ENCODE measurements around the gene MID1. TPM values are rescaled to one million over a fixed set of nuclear protein-coding genes. Genes with fewer than 3 reads are reported as not detected.

Gene MID1
- total RNA-seq, 1 donor from 2014 or later: 10.2 TPM

- no peak for TF ChIP-seq CTCF (IDR thresholded peaks at IDR 0.05)
- H3K36me3 Mint-ChIP-seq (ENCODE audit: unreplicated experiment): peaks cover 2% of the 10 kb centered on the region
- no peak for DNase-seq (ENCODE audit: extremely low spot score, unreplicated experiment)
- H3K4me1 Mint-ChIP-seq (ENCODE audit: unreplicated experiment): peaks cover 27% of the 10 kb centered on the region
- peaks cover 11% of the 10 kb centered on the region for H3K9me3 Mint-ChIP-seq (ENCODE audit: unreplicated experiment)
- no peaks in the 10 kb centered on the region for H3K27me3 Mint-ChIP-seq (ENCODE audit: unreplicated experiment)
- H3K4me3 Mint-ChIP-seq (ENCODE audit: unreplicated experiment): no peak overlapping the region
- H3K27ac Mint-ChIP-seq (ENCODE audit: unreplicated experiment): no peak overlapping the region
These were observed 41.9 kb downstream of the MID1 start for GRCh38 chrX:10578527-10578926.

- peaks cover 9% of the 10 kb centered on the region for H3K9me3 Mint-ChIP-seq (ENCODE audit: unreplicated experiment)
- peaks cover 27% of the 10 kb centered on the region for H3K4me1 Mint-ChIP-seq (ENCODE audit: unreplicated experiment)
- no peak overlapping the region for H3K27ac Mint-ChIP-seq (ENCODE audit: unreplicated experiment)
- no peak overlapping the region for H3K4me3 Mint-ChIP-seq (ENCODE audit: unreplicated experiment)
- TF ChIP-seq CTCF (IDR thresholded peaks at IDR 0.05): no peak
- H3K27me3 Mint-ChIP-seq (ENCODE audit: unreplicated experiment): no peaks in the 10 kb centered on the region
- DNase-seq (ENCODE audit: extremely low spot score, unreplicated experiment): no peak
- no peaks in the 10 kb centered on the region for H3K36me3 Mint-ChIP-seq (ENCODE audit: unreplicated experiment)
These were observed 42.5 kb downstream of the MID1 start for GRCh38 chrX:10577853-10578252.

GRCh38 chrX:10576777-10577447 is 43.5 kb downstream of the MID1 start:
- TF ChIP-seq CTCF (IDR thresholded peaks at IDR 0.05): no peak
- Mint-ChIP-seq H3K27ac (ENCODE audit: unreplicated experiment) (no peak overlapping the region), H3K9me3 (ENCODE audit: unreplicated experiment) (peaks cover 9% of the 10 kb centered on the region), H3K36me3 (ENCODE audit: unreplicated experiment) (no peaks in the 10 kb centered on the region), H3K4me1 (ENCODE audit: unreplicated experiment) (peaks cover 27% of the 10 kb centered on the region), H3K27me3 (ENCODE audit: unreplicated experiment) (no peaks in the 10 kb centered on the region), H3K4me3 (ENCODE audit: unreplicated experiment) (no peak overlapping the region)
- no peak for DNase-seq (ENCODE audit: extremely low spot score, unreplicated experiment)

GRCh38 chrX:10576186-10576585 is 44.2 kb downstream of the MID1 start:
- peaks cover 9% of the 10 kb centered on the region for H3K9me3 Mint-ChIP-seq (ENCODE audit: unreplicated experiment)
- no peaks in the 10 kb centered on the region for H3K27me3 Mint-ChIP-seq (ENCODE audit: unreplicated experiment)
- H3K4me1 Mint-ChIP-seq (ENCODE audit: unreplicated experiment): peaks cover 35% of the 10 kb centered on the region
- no peak for TF ChIP-seq CTCF (IDR thresholded peaks at IDR 0.05)
- no peaks in the 10 kb centered on the region for H3K36me3 Mint-ChIP-seq (ENCODE audit: unreplicated experiment)
- no peak overlapping the region for H3K27ac Mint-ChIP-seq (ENCODE audit: unreplicated experiment)
- H3K4me3 Mint-ChIP-seq (ENCODE audit: unreplicated experiment): no peak overlapping the region
- DNase-seq (ENCODE audit: extremely low spot score, unreplicated experiment): no peak

- Mint-ChIP-seq H3K36me3 (ENCODE audit: unreplicated experiment) (no peaks in the 10 kb centered on the region), H3K4me1 (ENCODE audit: unreplicated experiment) (peaks cover 41% of the 10 kb centered on the region), H3K27ac (ENCODE audit: unreplicated experiment) (no peak overlapping the region), H3K9me3 (ENCODE audit: unreplicated experiment) (peaks cover 9% of the 10 kb centered on the region), H3K27me3 (ENCODE audit: unreplicated experiment) (no peaks in the 10 kb centered on the region), H3K4me3 (ENCODE audit: unreplicated experiment) (no peak overlapping the region)
- TF ChIP-seq CTCF (IDR thresholded peaks at IDR 0.05): no peak
- DNase-seq (ENCODE audit: extremely low spot score, unreplicated experiment): no peak
These were observed 45.7 kb downstream of the MID1 start for GRCh38 chrX:10574663-10575062.
